Measurements from ENCODE around the gene TRAM2. TPM values are rescaled to one million over a fixed set of nuclear protein-coding genes. Genes with fewer than 3 reads are reported as not detected.
A peak's percentile ranks its signal among the peaks of the same experiment; 100 is the strongest.

The TRAM2 gene
- total and polyA plus RNA-seq, 9 of the 15 experiments (the other 6 are each of a cell fraction or from before 2014, with no cell fraction given), result 2.6 to 13.3 (median 8.9) TPM

- TF ChIP-seq RCOR1 (IDR thresholded peaks at IDR 0.05; ENCODE audit: borderline replicate concordance in 1 of 2, low read depth in 2 of 2, low read length in 2 of 2) (peak in 1 of 2 experiments; percentile 21; a peak in 1 of 4 replicates), ZNF197 (CRISPR knock-in tag; IDR thresholded peaks at IDR 0.05; ENCODE audit: low read depth) (no peak), SMAD2 (IDR thresholded peaks at IDR 0.05; ENCODE audit: low read depth, low read length) (no peak), TBL1XR1 (IDR thresholded peaks at IDR 0.05; ENCODE audit: low read length in 2 of 2) (no peak), RHOXF2B (CRISPR knock-in tag; conservative IDR thresholded peaks at IDR 0.05) (no peak), ZNF436 (CRISPR knock-in tag; IDR thresholded peaks at IDR 0.05) (no peak), PCBP2 (IDR thresholded peaks at IDR 0.05; ENCODE audit: low read depth, low read length, poor library complexity, severe bottlenecking) (no peak), ZFP30 (CRISPR knock-in tag; IDR thresholded peaks at IDR 0.05; ENCODE audit: borderline replicate concordance) (no peak), SMC3 (conservative IDR thresholded peaks at IDR 0.05; ENCODE audit: insufficient read depth, low read depth, low read length) (no peak), ZNF551 (CRISPR knock-in tag; IDR thresholded peaks at IDR 0.05) (no peak), ZNF511 (CRISPR knock-in tag; IDR thresholded peaks at IDR 0.05) (no peak), PHB2 (IDR thresholded peaks at IDR 0.05; ENCODE audit: low read depth) (no peak), ZBTB49 (CRISPR knock-in tag; IDR thresholded peaks at IDR 0.05; ENCODE audit: borderline replicate concordance) (no peak), HMGXB4 (CRISPR knock-in tag; IDR thresholded peaks at IDR 0.05) (no peak), E2F1 (CRISPR knock-in tag; IDR thresholded peaks at IDR 0.05) (no peak), RFX1 (IDR thresholded peaks at IDR 0.05) (no peak), SRSF7 (optimal IDR thresholded peaks at IDR 0.05; ENCODE audit: low read depth, low read length) (no peak), NR2F6 (CRISPR knock-in tag; IDR thresholded peaks at IDR 0.05) (no peak), FOXA1 (IDR thresholded peaks at IDR 0.05; ENCODE audit: borderline replicate concordance) (no peak), E2F5 (CRISPR knock-in tag; IDR thresholded peaks at IDR 0.05) (no peak), GTF2E2 (tag; IDR thresholded peaks at IDR 0.05) (no peak), HCFC1 (IDR thresholded peaks at IDR 0.05; ENCODE audit: low read depth, low read length) (no peak), CREB1 (IDR thresholded peaks at IDR 0.05) (no peak), CREB1 (CRISPR knock-in tag; IDR thresholded peaks at IDR 0.05) (no peak)
Observed at GRCh38 chr6:52511572-52512151, 65.2 kb downstream of the TRAM2 start (continued).
